GM12873 (cell line): Measurements from ENCODE around the gene CDKN3.

Experiments used
- TF ChIP-seq, protein P1 (sequence below): IDR thresholded peaks from 2 replicates; pipeline ENCODE4 v1.5.1; 2012; ENCODE audit warnings: low read depth, mild to moderate bottlenecking, moderate library complexity, low read length, control low read depth; ENCODE audit not compliant: insufficient read depth; ENCODE audit errors: missing control alignments

CDKN3 gene

GRCh38 chr14:54353694-54354093, 43.1 kb upstream of the CDKN3 start:
- TF ChIP-seq, protein P1, sequence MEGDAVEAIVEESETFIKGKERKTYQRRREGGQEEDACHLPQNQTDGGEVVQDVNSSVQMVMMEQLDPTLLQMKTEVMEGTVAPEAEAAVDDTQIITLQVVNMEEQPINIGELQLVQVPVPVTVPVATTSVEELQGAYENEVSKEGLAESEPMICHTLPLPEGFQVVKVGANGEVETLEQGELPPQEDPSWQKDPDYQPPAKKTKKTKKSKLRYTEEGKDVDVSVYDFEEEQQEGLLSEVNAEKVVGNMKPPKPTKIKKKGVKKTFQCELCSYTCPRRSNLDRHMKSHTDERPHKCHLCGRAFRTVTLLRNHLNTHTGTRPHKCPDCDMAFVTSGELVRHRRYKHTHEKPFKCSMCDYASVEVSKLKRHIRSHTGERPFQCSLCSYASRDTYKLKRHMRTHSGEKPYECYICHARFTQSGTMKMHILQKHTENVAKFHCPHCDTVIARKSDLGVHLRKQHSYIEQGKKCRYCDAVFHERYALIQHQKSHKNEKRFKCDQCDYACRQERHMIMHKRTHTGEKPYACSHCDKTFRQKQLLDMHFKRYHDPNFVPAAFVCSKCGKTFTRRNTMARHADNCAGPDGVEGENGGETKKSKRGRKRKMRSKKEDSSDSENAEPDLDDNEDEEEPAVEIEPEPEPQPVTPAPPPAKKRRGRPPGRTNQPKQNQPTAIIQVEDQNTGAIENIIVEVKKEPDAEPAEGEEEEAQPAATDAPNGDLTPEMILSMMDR: no peak

DNA sequence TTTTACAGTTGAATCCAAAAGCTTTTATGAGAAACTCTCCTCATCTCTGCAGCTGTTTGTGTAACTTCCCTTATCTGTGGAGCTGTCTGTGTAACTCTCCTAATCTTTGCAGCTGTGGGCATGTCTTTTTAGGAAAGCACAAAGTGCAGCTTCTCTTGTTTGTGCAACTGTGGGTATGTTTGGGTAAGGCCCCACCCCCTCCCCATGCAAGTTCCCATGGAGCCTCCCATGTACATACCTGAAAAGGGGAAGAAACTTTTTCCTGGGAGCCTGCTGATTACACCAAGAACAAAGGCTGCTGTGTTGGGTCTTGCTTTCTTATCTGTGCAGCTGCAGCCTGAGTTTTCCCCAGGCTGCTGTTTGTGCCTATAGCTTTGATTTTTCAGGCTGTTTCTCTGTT, 42.7 kb upstream of the CDKN3 start:
- TF ChIP-seq, protein P1: no peak

- TF ChIP-seq, protein P1: no peak
Measured at GRCh38 chr14:54354968-54355641, 41.7 kb upstream of the CDKN3 start.

- TF ChIP-seq, protein P1: no peak
Measured at GRCh38 chr14:54355698-54356097, 41.1 kb upstream of the CDKN3 start.

GRCh38 chr14:54356172-54356571, 40.6 kb upstream of the CDKN3 start:
- TF ChIP-seq, protein P1: no peak

DNA sequence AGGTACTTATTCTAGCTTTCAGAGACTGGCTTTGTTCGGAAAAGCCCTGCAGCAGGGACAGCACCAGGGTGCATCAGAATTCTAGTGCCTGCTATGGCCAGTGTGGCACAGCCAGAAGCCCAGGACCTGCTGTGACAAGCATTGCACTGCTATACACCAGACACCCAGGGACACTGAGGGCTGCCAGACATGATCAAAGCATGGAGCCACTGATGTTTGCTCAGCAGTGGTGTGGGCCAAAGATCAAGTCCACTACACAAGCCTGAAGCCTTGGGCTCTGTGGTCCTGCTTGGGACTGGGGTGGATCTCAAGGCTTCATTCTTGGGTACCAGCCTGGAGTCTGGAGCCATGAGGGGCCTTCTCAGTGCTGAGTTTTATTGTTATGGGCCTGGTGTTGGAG, 36.1 kb upstream of the CDKN3 start:
- TF ChIP-seq, protein P1: no peak

- TF ChIP-seq, protein P1: no peak
Measured at GRCh38 chr14:54362089-54362504, 34.7 kb upstream of the CDKN3 start.
